GM19324 (cell line): ENCODE data around the gene VPS4B.

Experiments used
- ATAC-seq: cut with Tn5 transposase; IDR thresholded peaks from one replicate; pipeline ENCODE4 v1.9.1; 2021; ENCODE audit warnings: mild to moderate bottlenecking, moderate library complexity; ENCODE audit not compliant: unreplicated experiment, low FRiP score

Gene VPS4B

GRCh38 chr18:63433334-63433866, 11.1 kb upstream of the VPS4B start:
- no peak for ATAC-seq

GRCh38 chr18:63431180-63431579, 8.9 kb upstream of the VPS4B start:
- no peak for ATAC-seq

- no peak for ATAC-seq
Observed at GRCh38 chr18:63430526-63430925, 8.2 kb upstream of the VPS4B start.

GRCh38 chr18:63427558-63427957, 5.3 kb upstream of the VPS4B start:
- no peak for ATAC-seq

- no peak for ATAC-seq
Observed at GRCh38 chr18:63422864-63423304, 608 bp upstream of the VPS4B start.

GRCh38 chr18:63421514-63421913, 762 bp downstream of the VPS4B start:
- ATAC-seq, result no peak

GRCh38 chr18:63412953-63413352, 9.3 kb downstream of the VPS4B start:
- no peak for ATAC-seq

- ATAC-seq, result no peak
Observed at GRCh38 chr18:63410792-63411191, 11.5 kb downstream of the VPS4B start.

- no peak for ATAC-seq
Observed at GRCh38 chr18:63409301-63409700, 13.0 kb downstream of the VPS4B start.

GRCh38 chr18:63407734-63408133, 14.5 kb downstream of the VPS4B start:
- no peak for ATAC-seq

- no peak for ATAC-seq
Observed at GRCh38 chr18:63405986-63406385, 16.3 kb downstream of the VPS4B start.

GRCh38 chr18:63402246-63403162, 19.8 kb downstream of the VPS4B start:
- no peak for ATAC-seq

- no peak for ATAC-seq
Observed at GRCh38 chr18:63399300-63399699, 23.0 kb downstream of the VPS4B start.

GRCh38 chr18:63397349-63397748, 24.9 kb downstream of the VPS4B start:
- ATAC-seq, result no peak

- no peak for ATAC-seq
Observed at GRCh38 chr18:63395503-63395902, 26.8 kb downstream of the VPS4B start.

GRCh38 chr18:63394954-63395353, 27.3 kb downstream of the VPS4B start:
- no peak for ATAC-seq

GRCh38 chr18:63387861-63388260, 34.4 kb downstream of the VPS4B start:
- ATAC-seq, result no peak

- ATAC-seq, result no peak
Observed at GRCh38 chr18:63382843-63383242, 39.4 kb downstream of the VPS4B start.

- no peak for ATAC-seq
Observed at GRCh38 chr18:63379639-63379962, 42.7 kb downstream of the VPS4B start.

GRCh38 chr18:63378919-63379638, 43.2 kb downstream of the VPS4B start:
- no peak for ATAC-seq

GRCh38 chr18:63377275-63377980, 44.8 kb downstream of the VPS4B start:
- no peak for ATAC-seq
